Body of pancreas (tissue), 4 donors: ENCODE results near the gene TSPO2.

Experiments
- POLR2A ChIP-seq, 3 donors: fragments of 450-650 bp; IDR thresholded peaks; one replicate each; pipeline ENCODE4 v1.6.1; 2016; ENCODE audit warnings: antibody characterized with exemption in 3 of 3, mild to moderate bottlenecking in 2 of 3
- TF ChIP-seq, protein P1 (sequence below), 7 experiments: fragments of 450-650 bp in 4 of 7; fragments of 200-600 bp in 3 of 7; sonication (generic) in 3 of 7; IDR thresholded peaks; one replicate each; pipeline ENCODE4 v1.5.1; 2016 to 2019; ENCODE audit warnings: antibody characterized with exemption in 7 of 7

- TF ChIP-seq, protein P1, sequence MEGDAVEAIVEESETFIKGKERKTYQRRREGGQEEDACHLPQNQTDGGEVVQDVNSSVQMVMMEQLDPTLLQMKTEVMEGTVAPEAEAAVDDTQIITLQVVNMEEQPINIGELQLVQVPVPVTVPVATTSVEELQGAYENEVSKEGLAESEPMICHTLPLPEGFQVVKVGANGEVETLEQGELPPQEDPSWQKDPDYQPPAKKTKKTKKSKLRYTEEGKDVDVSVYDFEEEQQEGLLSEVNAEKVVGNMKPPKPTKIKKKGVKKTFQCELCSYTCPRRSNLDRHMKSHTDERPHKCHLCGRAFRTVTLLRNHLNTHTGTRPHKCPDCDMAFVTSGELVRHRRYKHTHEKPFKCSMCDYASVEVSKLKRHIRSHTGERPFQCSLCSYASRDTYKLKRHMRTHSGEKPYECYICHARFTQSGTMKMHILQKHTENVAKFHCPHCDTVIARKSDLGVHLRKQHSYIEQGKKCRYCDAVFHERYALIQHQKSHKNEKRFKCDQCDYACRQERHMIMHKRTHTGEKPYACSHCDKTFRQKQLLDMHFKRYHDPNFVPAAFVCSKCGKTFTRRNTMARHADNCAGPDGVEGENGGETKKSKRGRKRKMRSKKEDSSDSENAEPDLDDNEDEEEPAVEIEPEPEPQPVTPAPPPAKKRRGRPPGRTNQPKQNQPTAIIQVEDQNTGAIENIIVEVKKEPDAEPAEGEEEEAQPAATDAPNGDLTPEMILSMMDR (IDR thresholded peaks at IDR 0.05): no peak
- TF ChIP-seq POLR2A (IDR thresholded peaks at IDR 0.05): no peak
Measured at GRCh38 chr6:41032830-41033229, 9.4 kb upstream of the TSPO2 start.
